Measurements from ENCODE around the gene ABCC12.

The ABCC12 gene

DNA sequence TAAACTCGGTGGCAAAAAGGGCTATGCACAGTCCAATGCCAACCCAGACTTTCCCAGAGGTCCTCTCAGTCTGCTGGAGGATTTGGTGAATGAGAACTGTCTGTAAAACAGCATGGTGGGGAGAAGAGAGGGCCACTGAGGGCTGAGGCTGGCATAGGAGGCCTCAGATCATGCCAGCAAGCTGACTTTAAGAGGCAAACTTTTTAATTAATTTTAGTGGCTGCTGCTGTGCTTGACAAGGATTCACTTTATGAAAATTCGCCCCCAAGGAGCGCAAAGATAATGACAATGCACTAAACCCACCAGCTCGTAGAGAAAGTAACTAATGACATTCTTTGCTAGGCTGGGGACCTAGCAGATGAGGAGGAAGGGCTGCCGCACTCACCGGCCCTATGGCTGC is 15.0 kb downstream of the ABCC12 start:
- no peak overlapping the region for H3K9ac ChIP-seq
- TF ChIP-seq, protein P1, sequence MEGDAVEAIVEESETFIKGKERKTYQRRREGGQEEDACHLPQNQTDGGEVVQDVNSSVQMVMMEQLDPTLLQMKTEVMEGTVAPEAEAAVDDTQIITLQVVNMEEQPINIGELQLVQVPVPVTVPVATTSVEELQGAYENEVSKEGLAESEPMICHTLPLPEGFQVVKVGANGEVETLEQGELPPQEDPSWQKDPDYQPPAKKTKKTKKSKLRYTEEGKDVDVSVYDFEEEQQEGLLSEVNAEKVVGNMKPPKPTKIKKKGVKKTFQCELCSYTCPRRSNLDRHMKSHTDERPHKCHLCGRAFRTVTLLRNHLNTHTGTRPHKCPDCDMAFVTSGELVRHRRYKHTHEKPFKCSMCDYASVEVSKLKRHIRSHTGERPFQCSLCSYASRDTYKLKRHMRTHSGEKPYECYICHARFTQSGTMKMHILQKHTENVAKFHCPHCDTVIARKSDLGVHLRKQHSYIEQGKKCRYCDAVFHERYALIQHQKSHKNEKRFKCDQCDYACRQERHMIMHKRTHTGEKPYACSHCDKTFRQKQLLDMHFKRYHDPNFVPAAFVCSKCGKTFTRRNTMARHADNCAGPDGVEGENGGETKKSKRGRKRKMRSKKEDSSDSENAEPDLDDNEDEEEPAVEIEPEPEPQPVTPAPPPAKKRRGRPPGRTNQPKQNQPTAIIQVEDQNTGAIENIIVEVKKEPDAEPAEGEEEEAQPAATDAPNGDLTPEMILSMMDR (conservative IDR thresholded peaks at IDR 0.05; ENCODE audit: low read depth, low read length), result no peak

DNA sequence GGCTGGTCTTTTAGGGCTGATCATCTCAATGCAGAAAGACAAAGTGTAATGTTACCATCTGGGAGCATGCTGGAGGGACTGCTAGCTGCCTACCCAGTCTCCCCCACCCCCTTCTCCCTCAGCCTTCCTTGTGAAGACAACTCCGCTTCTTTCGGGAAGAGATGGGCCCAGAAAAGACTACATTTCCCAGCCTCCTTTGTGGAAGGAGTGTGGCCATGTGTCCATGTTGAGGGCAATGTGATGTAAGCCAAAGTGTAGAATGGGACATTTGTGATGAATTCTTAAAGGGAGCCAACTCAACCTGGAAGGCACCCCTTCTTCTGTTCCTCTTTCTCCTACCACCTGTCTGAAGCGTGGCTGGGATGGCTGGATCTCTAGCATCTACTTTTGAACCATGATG is 16.3 kb downstream of the ABCC12 start:
- Histone ChIP-seq H2AFZ (ENCODE audit: low read depth) (no peak overlapping the region), H3K27me3 (ENCODE audit: insufficient read depth, low read depth) (no peaks in the 10 kb centered on the region), H3K27ac (no peak overlapping the region), H4K20me1 (ENCODE audit: insufficient read depth) (no peaks in the 10 kb centered on the region), H3K4me1 (ENCODE audit: low read depth, poor library complexity, severe bottlenecking) (no peaks in the 10 kb centered on the region), H3K79me2 (ENCODE audit: insufficient read depth, low read depth) (no peaks in the 10 kb centered on the region), H3K4me2 (no peak overlapping the region), H3K4me3 (IDR thresholded peaks at IDR 0.05; ENCODE audit: insufficient read depth, low read depth, low read length) (no peak overlapping the region), H3K36me3 (ENCODE audit: insufficient read depth) (no peaks in the 10 kb centered on the region), H3K9ac (no peak overlapping the region)
- TF ChIP-seq, protein P1 (conservative IDR thresholded peaks at IDR 0.05; ENCODE audit: low read depth, low read length), result no peak

More for the DNA sequence above, 15.0 kb downstream of the ABCC12 start:
- Histone ChIP-seq H3K36me3 (ENCODE audit: insufficient read depth) (no peaks in the 10 kb centered on the region), H3K4me3 (IDR thresholded peaks at IDR 0.05; ENCODE audit: insufficient read depth, low read depth, low read length) (no peak overlapping the region), H4K20me1 (ENCODE audit: insufficient read depth) (no peaks in the 10 kb centered on the region), H2AFZ (ENCODE audit: low read depth) (no peak overlapping the region), H3K27me3 (ENCODE audit: insufficient read depth, low read depth) (no peaks in the 10 kb centered on the region), H3K27ac (no peak overlapping the region), H3K4me1 (ENCODE audit: low read depth, poor library complexity, severe bottlenecking) (no peaks in the 10 kb centered on the region), H3K4me2 (no peak overlapping the region), H3K79me2 (ENCODE audit: insufficient read depth, low read depth) (no peaks in the 10 kb centered on the region)

DNA sequence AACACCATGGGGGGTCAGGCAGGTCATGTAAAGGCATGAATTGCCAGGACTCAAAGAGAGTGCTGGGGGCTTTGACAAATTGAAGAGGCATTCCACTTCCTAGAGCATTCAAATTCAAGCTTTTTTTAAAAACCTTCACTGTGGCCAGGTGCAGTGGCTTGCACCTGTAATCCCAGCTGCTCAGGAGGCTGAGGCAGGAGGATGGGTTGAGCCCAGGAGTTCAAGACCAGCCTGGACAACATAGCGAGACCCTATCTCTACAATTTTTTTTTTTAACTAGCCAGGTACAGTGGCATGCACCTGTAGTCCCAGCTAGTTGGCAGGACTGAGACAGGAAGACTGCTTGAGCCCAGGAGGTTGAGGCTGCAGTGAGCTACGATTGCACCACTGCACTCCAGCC is 17.2 kb downstream of the ABCC12 start:
- no peak overlapping the region for H2AFZ ChIP-seq (ENCODE audit: low read depth)
- H3K27me3 ChIP-seq (ENCODE audit: insufficient read depth, low read depth), result no peaks in the 10 kb centered on the region
- no peaks in the 10 kb centered on the region for H3K36me3 ChIP-seq (ENCODE audit: insufficient read depth)
- H3K4me1 ChIP-seq (ENCODE audit: low read depth, poor library complexity, severe bottlenecking), result no peaks in the 10 kb centered on the region
- no peak overlapping the region for H3K9ac ChIP-seq
- no peak overlapping the region for H3K27ac ChIP-seq
- no peaks in the 10 kb centered on the region for H4K20me1 ChIP-seq (ENCODE audit: insufficient read depth)
- no peak overlapping the region for H3K4me3 ChIP-seq (IDR thresholded peaks at IDR 0.05; ENCODE audit: insufficient read depth, low read depth, low read length)
- TF ChIP-seq, protein P1 (conservative IDR thresholded peaks at IDR 0.05; ENCODE audit: low read depth, low read length), result no peak
- H3K4me2 ChIP-seq, result no peak overlapping the region
- no peaks in the 10 kb centered on the region for H3K79me2 ChIP-seq (ENCODE audit: insufficient read depth, low read depth)

DNA sequence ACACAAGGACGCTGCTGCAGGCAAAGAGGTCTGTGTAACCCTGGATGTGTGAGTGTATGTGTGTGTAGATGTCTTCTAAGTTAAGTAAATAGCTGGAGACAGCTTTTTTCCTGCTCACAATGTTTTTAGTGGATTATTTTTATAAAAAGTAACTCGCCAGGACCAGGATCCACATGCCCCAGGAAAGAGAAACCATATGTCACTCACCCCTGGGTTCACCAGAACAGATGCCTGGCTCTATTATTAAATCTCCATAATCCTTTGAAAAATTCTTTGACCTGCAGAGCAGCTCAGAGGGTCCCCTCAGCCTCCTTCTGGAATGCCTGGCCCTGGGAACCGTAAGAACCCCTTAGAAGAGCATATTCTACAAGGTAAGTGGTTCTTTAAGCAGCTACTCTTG is 18.0 kb downstream of the ABCC12 start:
- Histone ChIP-seq H3K4me1 (ENCODE audit: low read depth, poor library complexity, severe bottlenecking) (no peaks in the 10 kb centered on the region), H3K79me2 (ENCODE audit: insufficient read depth, low read depth) (no peaks in the 10 kb centered on the region), H3K27ac (no peak overlapping the region), H3K27me3 (ENCODE audit: insufficient read depth, low read depth) (no peaks in the 10 kb centered on the region), H3K4me2 (no peak overlapping the region), H3K4me3 (IDR thresholded peaks at IDR 0.05; ENCODE audit: insufficient read depth, low read depth, low read length) (no peak overlapping the region), H2AFZ (ENCODE audit: low read depth) (no peak overlapping the region), H4K20me1 (ENCODE audit: insufficient read depth) (no peaks in the 10 kb centered on the region), H3K36me3 (ENCODE audit: insufficient read depth) (no peaks in the 10 kb centered on the region), H3K9ac (no peak overlapping the region)
- TF ChIP-seq, protein P1 (conservative IDR thresholded peaks at IDR 0.05; ENCODE audit: low read depth, low read length), result no peak
